Neural progenitor cell (in vitro differentiated cells): ENCODE data around the gene ANKRD13C. TPM values are rescaled to one million over a fixed set of nuclear protein-coding genes. Genes with fewer than 3 reads are reported as not detected.
"Not testable (repeated sequence)": the region's sequence is repeated elsewhere in the genome, so short reads cannot be mapped to it uniquely, and the experiment has no call there.

Source experiments
- DNase-seq: peaks from one replicate; pipeline ENCODE4 v3.0.0-alpha.2; 2016; ENCODE audit warnings: low spot score
- H2AFZ ChIP-seq: fragments of 200-600 bp; sonication (generic); replicated peaks from 2 replicates; pipeline ENCODE4 v1.6.1; 2016; ENCODE audit warnings: antibody characterized with exemption
- H3F3A ChIP-seq: fragments of 200-600 bp; sonication (generic); 2 replicates; pipeline ENCODE4 v1.6.1; 2016; ENCODE audit warnings: antibody characterized with exemption, low read depth
- H3K27ac ChIP-seq: fragments of 200-600 bp; sonication (generic); 2 replicates; pipeline ENCODE4 v1.5.1; 2016; ENCODE audit warnings: mild to moderate bottlenecking
- H3K27me3 ChIP-seq: fragments of 200-600 bp; sonication (generic); 2 replicates; pipeline ENCODE4 v1.6.1; 2016; ENCODE audit warnings: mild to moderate bottlenecking, moderate library complexity
- H3K36me3 ChIP-seq: fragments of 200-600 bp; sonication (generic); 2 replicates; pipeline ENCODE4 v1.5.1; 2016
- H3K4me1 ChIP-seq: fragments of 200-600 bp; sonication (generic); 2 replicates; pipeline ENCODE4 v1.6.1; 2016; ENCODE audit warnings: mixed run types
- H3K4me2 ChIP-seq: fragments of 200-600 bp; sonication (generic); 2 replicates; pipeline ENCODE4 v1.6.1; 2016
- H3K4me3 ChIP-seq: fragments of 200-600 bp; sonication (generic); 2 replicates; pipeline ENCODE4 v1.5.1; 2016
- H3K79me2 ChIP-seq: fragments of 200-600 bp; sonication (generic); 2 replicates; pipeline ENCODE4 v1.6.1; 2016; ENCODE audit warnings: low read depth
- H3K9ac ChIP-seq: fragments of 200-600 bp; sonication (generic); 2 replicates; pipeline ENCODE4 v1.6.1; 2016
- H3K9me3 ChIP-seq: fragments of 200-600 bp; sonication (generic); 2 replicates; pipeline ENCODE4 v1.5.1; 2016; ENCODE audit warnings: low read depth
- H4K20me1 ChIP-seq: fragments of 200-600 bp; sonication (generic); 2 replicates; pipeline ENCODE4 v1.6.1; 2016; ENCODE audit warnings: low read depth
- H3K27ac Mint-ChIP-seq: 3 replicates; pipeline ENCODE4 v1.8.0; 2021; ENCODE audit warnings: mixed read lengths
- H3K27me3 Mint-ChIP-seq: 2 replicates; pipeline ENCODE4 v1.8.0; 2022; ENCODE audit warnings: low read depth, mild to moderate bottlenecking, inconsistent platforms, moderate library complexity, mixed read lengths; ENCODE audit not compliant: insufficient read depth
- H3K36me3 Mint-ChIP-seq: 3 replicates; pipeline ENCODE4 v1.8.0; 2021; ENCODE audit warnings: mixed read lengths
- H3K4me1 Mint-ChIP-seq: 3 replicates; pipeline ENCODE4 v1.8.0; 2021; ENCODE audit warnings: mixed read lengths
- H3K4me3 Mint-ChIP-seq: 3 replicates; pipeline ENCODE4 v1.8.0; 2021; ENCODE audit warnings: mild to moderate bottlenecking, moderate library complexity, mixed read lengths
- H3K9me3 Mint-ChIP-seq: 3 replicates; pipeline ENCODE4 v1.8.0; 2020; ENCODE audit warnings: mixed read lengths
- CTCF ChIP-seq: fragments of 200-600 bp; sonication (generic); IDR thresholded peaks from 2 replicates; pipeline ENCODE4 v1.5.1; 2017; ENCODE audit warnings: antibody characterized with exemption, mild to moderate bottlenecking
- EZH2 ChIP-seq: fragments of 200-600 bp; sonication (generic); IDR thresholded peaks from 2 replicates; pipeline ENCODE4 v1.6.1; 2017; ENCODE audit warnings: antibody characterized with exemption, mild to moderate bottlenecking, moderate library complexity
- EZH2phosphoT487 ChIP-seq: fragments of 200-600 bp; sonication (generic); IDR thresholded peaks from 2 replicates; pipeline ENCODE4 v1.6.1; 2017; ENCODE audit warnings: antibody characterized with exemption
- total RNA-seq: library from RNA; depleted of rRNA; stranded (reverse); fragments of >200 nt; gene quantifications from 2 replicates; pipeline ENCODE4 v1.2.3, GENCODE V29; 2015; ENCODE audit warnings: low replicate concordance

The ANKRD13C gene
- total RNA-seq, 1 donor from 2014 or later, result 45.7 TPM

DNA sequence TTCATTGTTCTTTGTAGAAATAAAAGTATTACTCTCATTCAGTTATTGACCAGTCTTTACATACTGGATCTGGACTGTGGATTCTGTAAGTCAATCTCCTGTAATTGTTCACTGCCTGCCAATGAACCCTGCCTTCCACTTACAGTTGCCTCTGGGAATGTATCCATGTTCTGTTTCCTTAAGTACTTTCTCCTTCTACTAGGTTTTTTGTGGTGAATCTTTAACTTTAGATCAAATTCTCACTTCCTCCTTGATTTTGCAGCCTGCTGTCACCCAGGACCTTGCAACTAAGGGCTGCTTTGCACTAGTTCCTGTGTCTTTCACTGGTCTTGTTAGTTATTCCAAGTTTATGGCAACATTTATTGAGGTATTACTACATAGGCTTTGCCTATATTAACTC lies 28.2 kb upstream of the ANKRD13C start:
- H3K4me1 Mint-ChIP-seq, result peaks cover 2% of the 10 kb centered on the region
- no peaks in the 10 kb centered on the region for H3F3A ChIP-seq
- TF ChIP-seq CTCF (no peak), EZH2phosphoT487 (no peak), EZH2 (no peak)
- no peaks in the 10 kb centered on the region for H4K20me1 ChIP-seq
- no peak overlapping the region for H3K4me2 ChIP-seq
- no peaks in the 10 kb centered on the region for H3K9me3 Mint-ChIP-seq
- no peaks in the 10 kb centered on the region for H3K4me1 ChIP-seq
- peak overlapping the region; percentile 10 for H2AFZ ChIP-seq
- no peak overlapping the region for H3K4me3 ChIP-seq
- H3K36me3 ChIP-seq, result no peaks in the 10 kb centered on the region
- H3K79me2 ChIP-seq, result no peaks in the 10 kb centered on the region
- no peak overlapping the region for H3K27ac ChIP-seq
- no peak for DNase-seq
- no peaks in the 10 kb centered on the region for H3K36me3 Mint-ChIP-seq
- peaks cover 5% of the 10 kb centered on the region for H3K27me3 Mint-ChIP-seq
- H3K27me3 ChIP-seq, result no peaks in the 10 kb centered on the region
- no peak overlapping the region for H3K9ac ChIP-seq
- H3K4me3 Mint-ChIP-seq, result no peak overlapping the region
- no peaks in the 10 kb centered on the region for H3K9me3 ChIP-seq
- H3K27ac Mint-ChIP-seq, result no peak overlapping the region

DNA sequence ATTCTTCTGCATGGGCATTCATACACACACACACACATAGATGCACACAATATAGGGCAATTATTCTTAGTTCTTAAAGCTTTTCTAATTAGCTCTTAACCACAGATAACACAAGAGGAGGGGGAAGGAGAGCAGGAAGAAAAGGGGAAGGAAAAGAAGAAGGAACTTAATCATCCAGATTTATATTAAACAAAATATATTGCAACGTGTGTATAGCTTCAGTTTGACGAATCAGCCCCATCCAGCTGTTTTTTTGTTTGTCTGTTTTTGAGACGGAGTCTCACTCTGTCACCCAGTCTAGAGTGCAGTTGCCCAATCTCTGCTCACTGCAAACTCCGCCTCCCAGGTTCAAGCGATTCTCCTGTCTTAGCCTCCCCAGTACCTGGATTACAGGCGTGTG lies 21.7 kb upstream of the ANKRD13C start:
- no peaks in the 10 kb centered on the region for H3K27me3 ChIP-seq
- Mint-ChIP-seq H3K4me1 (peaks cover 9% of the 10 kb centered on the region), H3K36me3 (no peaks in the 10 kb centered on the region), H3K9me3 (no peaks in the 10 kb centered on the region), H3K27me3 (peaks cover 8% of the 10 kb centered on the region), H3K27ac (no peak overlapping the region), H3K4me3 (no peak overlapping the region)
- no peak overlapping the region for H2AFZ ChIP-seq
- H3K27ac ChIP-seq, result no peak overlapping the region
- H3K4me3 ChIP-seq, result no peak overlapping the region
- H3K79me2 ChIP-seq, result no peaks in the 10 kb centered on the region
- no peaks in the 10 kb centered on the region for H3F3A ChIP-seq
- no peaks in the 10 kb centered on the region for H3K36me3 ChIP-seq
- H3K4me1 ChIP-seq, result peaks cover 9% of the 10 kb centered on the region
- H3K9me3 ChIP-seq, result no peaks in the 10 kb centered on the region
- H3K4me2 ChIP-seq, result no peak overlapping the region
- DNase-seq, result no peak
- H3K9ac ChIP-seq, result no peak overlapping the region
- TF ChIP-seq CTCF, result no peak
- no peak for TF ChIP-seq EZH2
- TF ChIP-seq EZH2phosphoT487, result no peak
- H4K20me1 ChIP-seq, result no peaks in the 10 kb centered on the region

DNA sequence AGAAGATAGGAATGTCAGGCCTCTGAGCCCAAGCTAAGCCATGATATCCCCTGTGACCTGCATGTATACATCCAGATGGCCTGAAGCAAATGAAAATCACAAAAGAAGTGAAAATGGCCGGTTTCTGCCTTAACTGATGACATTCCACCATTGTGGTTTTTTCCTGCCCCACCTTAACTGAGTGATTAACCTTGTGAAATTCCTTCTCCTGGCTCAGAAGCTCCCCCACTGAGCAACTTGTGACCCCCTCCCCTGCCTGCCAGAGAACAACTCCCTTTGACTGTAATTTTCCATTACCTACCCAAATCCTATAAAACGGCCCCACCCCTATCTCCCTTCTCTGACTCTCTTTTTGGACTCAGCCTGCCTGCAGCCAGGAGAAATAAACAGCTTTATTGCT lies 19.1 kb upstream of the ANKRD13C start:
- not testable (repeated sequence) for H3F3A ChIP-seq, H3K27ac ChIP-seq, H3K9me3 ChIP-seq, H3K79me2 ChIP-seq, H3K4me3 ChIP-seq, H3K4me1 ChIP-seq, H3K4me3 Mint-ChIP-seq, H2AFZ ChIP-seq, H3K36me3 Mint-ChIP-seq, H3K36me3 ChIP-seq, H3K27me3 ChIP-seq, H3K9me3 Mint-ChIP-seq, DNase-seq, H3K4me1 Mint-ChIP-seq, H3K27me3 Mint-ChIP-seq, H4K20me1 ChIP-seq, H3K4me2 ChIP-seq, H3K9ac ChIP-seq
- peak overlapping the region; percentile 14 for H3K27ac Mint-ChIP-seq

DNA sequence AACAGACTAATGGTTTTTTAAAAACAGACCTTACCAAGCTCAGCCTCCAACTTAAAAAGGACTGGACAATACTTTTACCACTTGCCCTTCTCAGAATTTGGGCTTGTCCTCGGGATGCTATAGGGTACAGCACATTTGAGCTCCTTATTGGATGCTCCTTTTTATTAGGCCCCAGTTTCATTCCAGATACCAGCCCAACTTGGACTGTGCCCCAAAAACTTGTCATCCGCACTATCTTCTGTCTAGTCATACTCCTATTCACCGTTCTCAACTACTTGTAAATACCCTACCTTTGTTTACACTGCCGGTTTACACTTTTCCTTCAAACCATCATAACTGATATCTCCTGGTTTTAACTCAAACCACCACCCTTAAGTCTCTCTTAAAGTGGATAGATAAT lies 17.9 kb upstream of the ANKRD13C start:
- no peaks in the 10 kb centered on the region for H3K9me3 ChIP-seq
- no peak overlapping the region for H3K27ac ChIP-seq
- Mint-ChIP-seq H3K27me3 (peaks cover 6% of the 10 kb centered on the region), H3K27ac (no peak overlapping the region), H3K9me3 (peaks cover 3% of the 10 kb centered on the region), H3K4me1 (peaks cover 13% of the 10 kb centered on the region), H3K4me3 (no peak overlapping the region), H3K36me3 (no peaks in the 10 kb centered on the region)
- no peak overlapping the region for H3K4me3 ChIP-seq
- DNase-seq, result no peak
- no peaks in the 10 kb centered on the region for H3K27me3 ChIP-seq
- TF ChIP-seq EZH2phosphoT487 (no peak), CTCF (no peak), EZH2 (no peak)
- no peak overlapping the region for H2AFZ ChIP-seq
- no peaks in the 10 kb centered on the region for H3F3A ChIP-seq
- peaks cover 9% of the 10 kb centered on the region for H3K4me1 ChIP-seq
- no peaks in the 10 kb centered on the region for H4K20me1 ChIP-seq
- H3K79me2 ChIP-seq, result no peaks in the 10 kb centered on the region
- no peak overlapping the region for H3K4me2 ChIP-seq
- no peaks in the 10 kb centered on the region for H3K36me3 ChIP-seq
- H3K9ac ChIP-seq, result no peak overlapping the region

DNA sequence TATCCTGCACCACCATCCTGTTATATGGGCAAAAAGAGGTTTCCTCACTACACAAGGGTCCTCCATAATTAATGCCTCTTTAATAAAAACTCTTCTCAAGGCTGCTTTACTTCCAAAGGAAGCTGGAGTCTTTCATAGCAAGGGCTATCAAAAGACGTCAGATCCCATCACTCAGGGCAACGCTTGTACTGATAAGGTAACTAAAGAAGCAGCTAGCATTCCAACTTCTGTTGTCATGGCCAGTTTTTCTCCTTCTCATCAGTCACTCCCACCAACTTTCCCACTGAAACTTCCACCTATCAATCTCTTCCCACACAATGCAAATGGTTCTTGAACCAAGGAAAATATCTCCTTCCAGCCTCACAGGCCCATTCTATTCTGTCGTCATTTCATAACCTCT lies 17.1 kb upstream of the ANKRD13C start:
- H3K9me3 Mint-ChIP-seq, H3F3A ChIP-seq, H2AFZ ChIP-seq, H3K79me2 ChIP-seq, H3K9ac ChIP-seq, H3K36me3 ChIP-seq, H4K20me1 ChIP-seq, H3K4me2 ChIP-seq, H3K27me3 Mint-ChIP-seq, H3K27ac ChIP-seq, H3K4me3 Mint-ChIP-seq, DNase-seq, H3K4me1 ChIP-seq, H3K9me3 ChIP-seq, H3K27me3 ChIP-seq, H3K27ac Mint-ChIP-seq, H3K36me3 Mint-ChIP-seq, H3K4me3 ChIP-seq: not testable (repeated sequence)
- H3K4me1 Mint-ChIP-seq, result peaks cover 13% of the 10 kb centered on the region

- H3K4me1 Mint-ChIP-seq, result peaks cover 16% of the 10 kb centered on the region
- H3F3A ChIP-seq, H3K36me3 Mint-ChIP-seq, H3K27me3 Mint-ChIP-seq, H3K27ac ChIP-seq, H3K4me3 Mint-ChIP-seq, DNase-seq, H3K27ac Mint-ChIP-seq, H3K4me2 ChIP-seq, H3K9ac ChIP-seq, H3K9me3 ChIP-seq, H3K4me3 ChIP-seq, H4K20me1 ChIP-seq, H3K79me2 ChIP-seq, H3K4me1 ChIP-seq, H3K27me3 ChIP-seq, H2AFZ ChIP-seq, H3K9me3 Mint-ChIP-seq, H3K36me3 ChIP-seq: not testable (repeated sequence)
Measured at GRCh38 chr1:70367397-70367796, 12.9 kb upstream of the ANKRD13C start.
